GM19328 (cell line): Measurements from ENCODE around the gene LARP1B.
"Not testable (repeated sequence)": the region's sequence is repeated elsewhere in the genome, so short reads cannot be mapped to it uniquely, and the experiment has no call there.

Experiments
- ATAC-seq: cut with Tn5 transposase; IDR thresholded peaks from one replicate; pipeline ENCODE4 v1.9.1; 2021; ENCODE audit warnings: mild to moderate bottlenecking, moderate library complexity; ENCODE audit not compliant: unreplicated experiment

Gene LARP1B

DNA sequence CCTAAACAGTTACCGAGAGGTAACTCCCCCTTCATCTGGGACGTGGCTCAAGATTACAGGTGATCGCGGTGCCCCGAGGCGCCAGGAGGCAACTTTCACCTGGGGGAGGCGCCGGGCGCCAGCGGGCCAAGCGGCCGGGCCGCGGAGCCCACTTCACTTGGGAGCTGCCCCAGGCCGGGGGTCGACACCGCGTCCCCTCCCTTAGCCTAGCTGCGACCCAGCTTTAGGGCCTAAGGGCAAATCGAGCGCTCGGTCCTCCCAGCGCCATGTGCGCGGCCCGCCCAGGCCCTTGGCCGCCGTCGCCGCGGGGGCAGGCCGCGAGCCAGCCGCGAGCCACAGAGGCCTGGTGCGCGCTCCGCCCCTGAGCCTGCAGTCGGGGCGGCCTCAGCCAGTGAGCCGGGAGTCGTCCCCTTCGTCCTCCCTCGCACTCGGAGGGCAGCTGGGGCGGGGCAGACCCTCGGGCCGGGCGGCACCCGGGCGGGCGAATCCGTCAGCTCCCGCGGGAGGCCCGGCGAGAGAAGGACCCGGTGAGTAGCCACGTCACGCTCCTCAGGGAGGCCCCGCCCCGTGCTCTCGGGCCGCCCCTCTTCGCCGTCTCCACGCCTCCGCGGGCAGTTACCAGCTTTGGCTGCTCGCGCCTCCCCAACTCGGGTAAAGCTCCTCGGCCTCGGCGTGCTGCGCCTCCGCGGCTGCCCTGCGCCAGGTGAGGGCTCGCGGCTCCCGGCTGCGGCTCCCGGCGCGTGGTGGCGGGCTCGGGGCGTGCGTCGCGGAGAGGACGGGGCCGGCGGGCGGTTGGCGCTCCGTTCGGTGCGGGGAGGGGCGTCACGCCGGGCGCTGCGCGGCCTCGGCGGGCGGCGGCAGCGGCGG lies at the start of gene LARP1B:
LARP1B (plus strand) TSS at position 614 of the 867 bp plus-strand sequence. CDS start 13,640 bp downstream, outside the sequence.
- peak; percentile 90 for ATAC-seq

DNA sequence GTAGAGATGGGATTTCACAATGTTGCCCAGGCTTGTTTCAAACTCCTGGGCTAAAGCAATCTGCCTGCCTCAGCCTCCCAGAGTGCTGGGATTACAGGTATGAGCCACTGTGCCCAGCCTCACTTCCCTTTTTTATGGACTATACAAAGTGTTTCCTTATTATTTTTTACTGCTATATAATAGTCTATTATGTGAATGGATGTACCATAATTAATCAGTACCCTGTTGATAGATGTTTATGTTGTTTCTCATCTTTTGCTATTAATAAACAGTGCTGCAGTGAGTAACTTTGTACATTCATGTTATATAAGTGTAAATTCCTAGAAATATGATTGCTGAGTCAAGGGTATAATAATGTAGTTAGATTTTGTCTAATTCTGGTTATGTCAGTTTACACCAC lies 35.8 kb upstream of the LARP1B start:
- no peak for ATAC-seq

DNA sequence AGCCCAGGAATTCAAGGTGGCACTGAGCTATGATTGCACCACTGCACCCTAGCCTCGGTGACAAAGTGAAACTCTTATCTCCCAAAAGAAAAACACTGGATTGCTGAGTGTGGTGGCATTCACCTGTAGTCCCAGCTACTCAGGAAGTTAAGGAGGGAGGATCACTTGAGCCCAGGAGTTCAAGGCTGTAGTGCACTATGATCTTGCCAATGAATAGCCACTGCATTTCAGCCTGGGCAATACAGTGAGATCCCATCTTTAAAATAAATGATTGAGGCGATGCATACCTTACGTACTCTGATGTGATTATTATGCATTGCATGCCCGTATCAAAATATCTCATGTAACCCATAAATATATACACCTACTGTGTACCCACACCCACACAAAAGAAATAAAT lies 31.2 kb upstream of the LARP1B start:
- no peak for ATAC-seq

DNA sequence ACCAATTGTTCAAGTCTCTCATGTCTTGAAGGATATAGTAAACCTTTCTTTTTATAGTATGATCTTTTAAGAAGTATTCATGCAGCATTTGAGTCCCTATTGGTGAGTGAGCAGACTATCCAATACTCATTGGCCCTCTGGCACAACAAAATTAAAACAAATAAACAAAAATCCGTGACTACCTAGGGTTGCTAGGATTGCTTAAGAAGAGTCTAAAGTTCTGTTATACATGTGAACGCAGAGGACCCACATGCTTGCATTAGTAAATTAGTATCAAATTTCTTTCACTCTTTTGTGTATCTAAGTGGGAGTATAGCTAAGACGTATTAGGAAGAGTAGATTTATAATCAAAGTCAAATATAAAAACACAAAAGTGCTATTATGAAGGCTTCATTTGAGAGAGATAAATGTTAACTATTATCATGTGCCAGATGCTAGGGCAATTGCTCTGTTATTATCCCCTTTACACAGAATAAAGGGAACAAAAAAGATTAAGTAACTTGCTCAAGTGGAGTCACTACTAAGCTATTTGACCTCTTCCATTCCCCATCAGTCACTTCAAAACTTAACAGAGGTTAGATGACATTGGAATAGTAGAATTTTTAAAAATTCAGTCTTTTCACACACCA lies 29.2 kb upstream of the LARP1B start:
- ATAC-seq: no peak

DNA sequence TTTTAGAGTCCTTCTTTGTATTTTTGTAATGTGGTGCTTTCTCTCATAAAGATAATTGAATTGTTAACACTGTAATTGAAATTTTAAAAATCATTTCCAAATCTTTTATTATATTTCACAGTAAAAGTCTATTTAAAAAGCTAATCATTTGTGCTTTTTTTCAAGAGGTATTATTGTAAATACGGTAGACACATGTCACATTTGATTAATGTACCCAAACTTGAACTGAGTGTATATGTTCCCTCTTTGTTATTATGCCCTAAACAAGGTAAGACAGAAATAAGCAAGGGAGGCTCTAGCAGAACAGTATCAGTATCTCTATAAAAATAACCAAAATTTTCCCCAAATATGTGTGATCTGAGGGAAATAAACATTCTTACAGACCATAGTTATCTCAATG lies 21.5 kb upstream of the LARP1B start:
- ATAC-seq: no peak

DNA sequence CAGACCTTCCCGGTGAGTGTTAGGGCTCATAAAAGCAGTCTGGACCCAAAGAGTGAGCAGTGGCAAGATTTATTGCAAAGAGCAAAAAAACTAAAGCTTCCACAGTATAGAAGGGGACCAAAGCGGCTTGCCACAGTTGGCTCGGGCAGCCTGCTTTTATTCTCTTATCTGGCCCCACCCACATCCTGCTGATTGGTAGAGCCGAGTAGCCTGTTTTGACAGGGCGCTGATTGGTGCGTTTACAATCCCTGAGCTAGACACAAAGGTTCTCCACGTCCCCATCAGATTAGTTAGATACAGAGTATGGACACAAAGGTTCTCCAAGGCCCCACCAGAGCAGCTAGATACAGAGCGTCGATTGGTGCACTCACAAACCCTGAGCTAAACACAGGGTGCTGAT lies 14.1 kb upstream of the LARP1B start:
- ATAC-seq: not testable (repeated sequence)

DNA sequence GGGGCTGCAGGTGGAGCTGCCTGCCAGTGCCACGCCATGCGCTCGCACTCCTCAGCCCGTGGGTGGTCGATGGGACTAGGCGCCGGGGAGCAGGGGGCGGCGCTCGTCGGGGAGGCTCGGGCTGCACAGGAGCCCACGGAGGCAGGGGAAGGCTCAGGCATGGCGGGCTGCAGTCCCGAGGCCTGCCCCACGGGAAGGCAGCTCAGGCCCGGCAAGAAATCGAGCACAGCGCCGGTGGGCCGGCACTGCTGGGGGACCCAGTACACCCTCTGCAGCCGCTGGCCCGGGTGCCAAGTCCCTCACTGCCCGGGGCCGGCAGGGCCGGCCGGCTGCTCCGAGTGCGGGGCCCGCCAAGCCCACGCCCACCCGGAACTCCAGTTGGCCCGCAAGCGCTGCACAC lies 13.6 kb upstream of the LARP1B start:
- not testable (repeated sequence) for ATAC-seq

DNA sequence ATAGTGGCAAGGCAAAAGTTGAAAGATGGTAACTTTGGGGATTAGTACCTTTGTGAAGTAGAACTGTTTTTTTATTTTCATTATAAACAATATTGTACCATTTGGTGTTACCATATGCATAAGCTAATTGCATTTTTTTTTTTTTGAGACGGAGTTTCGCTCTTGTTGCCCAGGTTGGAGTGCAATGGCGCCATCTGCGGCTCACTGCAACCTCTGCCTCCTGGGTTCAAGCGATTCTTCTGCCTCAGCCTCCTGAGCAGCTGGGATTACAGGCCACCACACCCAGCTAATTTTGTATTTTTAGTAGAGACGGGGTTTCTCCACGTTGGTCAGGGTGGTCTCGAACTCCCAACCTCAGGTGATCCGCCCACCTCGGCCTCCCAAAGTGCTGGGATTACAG lies 9.9 kb upstream of the LARP1B start:
- ATAC-seq: not testable (repeated sequence)

DNA sequence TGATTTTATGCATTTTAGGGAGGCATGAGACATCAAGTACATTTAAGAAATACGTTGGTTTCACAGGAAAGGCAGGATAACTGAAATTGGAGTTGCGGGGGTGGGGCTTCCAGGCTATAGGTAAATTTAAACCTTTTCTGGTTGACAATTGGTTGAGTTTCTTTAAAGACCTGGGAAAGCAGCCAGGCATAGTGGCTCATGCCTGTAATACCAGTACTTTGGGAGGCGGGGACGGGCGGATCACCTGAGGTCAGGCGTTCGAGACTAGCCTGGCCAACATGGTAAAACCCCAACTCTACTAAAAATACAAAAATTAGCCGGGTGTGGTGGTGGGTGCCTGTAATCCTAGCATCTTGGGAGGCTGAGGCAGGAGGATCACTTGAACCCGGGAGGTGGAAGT lies 6.2 kb upstream of the LARP1B start:
- ATAC-seq: not testable (repeated sequence)

DNA sequence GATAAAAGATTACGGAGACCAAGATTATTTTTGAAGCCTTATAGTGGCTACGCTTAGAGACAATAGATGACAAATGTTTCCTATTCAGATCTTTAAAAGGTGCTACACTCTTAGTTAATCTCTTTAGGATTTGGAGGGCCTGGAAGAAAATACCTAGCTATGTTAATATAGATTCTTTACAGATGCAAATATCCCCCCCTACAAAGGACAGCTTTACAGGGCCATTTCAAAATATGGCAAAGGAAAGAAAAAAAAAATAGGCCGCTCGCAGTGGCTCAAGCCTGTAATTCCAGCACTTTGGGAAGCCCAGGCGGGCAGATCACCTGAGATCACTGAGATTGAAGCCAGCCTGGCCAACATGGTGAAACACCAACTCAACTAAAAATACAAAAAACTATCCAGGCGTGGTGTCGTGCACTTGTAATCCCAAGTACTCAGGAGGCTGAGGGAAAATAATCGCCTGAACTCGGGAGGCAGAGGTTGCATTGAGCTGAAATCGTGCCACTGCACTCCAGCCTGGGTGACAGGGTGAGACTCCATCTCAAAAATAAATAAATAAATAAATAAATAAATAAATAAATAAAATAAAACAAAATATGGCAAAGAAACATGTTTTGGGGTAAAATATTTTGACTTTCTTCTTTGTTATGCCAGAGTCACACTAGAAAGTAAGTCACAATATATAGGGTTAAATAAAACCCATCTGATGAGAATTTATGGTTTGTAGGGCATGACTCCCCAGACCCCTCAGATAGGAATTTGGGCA lies 5.5 kb upstream of the LARP1B start:
- ATAC-seq: not testable (repeated sequence)

DNA sequence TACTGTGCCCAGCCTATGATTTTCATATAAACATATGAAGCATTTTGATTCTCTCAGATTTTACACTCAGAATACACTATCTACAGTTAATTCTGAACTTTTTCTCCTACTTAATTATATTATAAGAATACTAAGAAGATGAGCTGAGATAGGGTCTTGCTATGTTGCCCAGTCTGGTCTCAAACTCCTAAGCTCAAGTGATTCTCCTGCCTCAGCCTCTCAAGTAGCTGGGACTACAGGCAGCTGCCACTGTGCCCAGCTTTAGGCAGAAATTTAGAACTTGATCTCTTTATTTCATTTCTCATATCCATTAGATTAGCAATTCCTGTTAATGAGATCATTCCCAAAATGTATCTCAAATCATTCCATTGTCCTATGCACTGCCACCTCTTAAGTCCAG lies 4.7 kb upstream of the LARP1B start:
- no peak for ATAC-seq

DNA sequence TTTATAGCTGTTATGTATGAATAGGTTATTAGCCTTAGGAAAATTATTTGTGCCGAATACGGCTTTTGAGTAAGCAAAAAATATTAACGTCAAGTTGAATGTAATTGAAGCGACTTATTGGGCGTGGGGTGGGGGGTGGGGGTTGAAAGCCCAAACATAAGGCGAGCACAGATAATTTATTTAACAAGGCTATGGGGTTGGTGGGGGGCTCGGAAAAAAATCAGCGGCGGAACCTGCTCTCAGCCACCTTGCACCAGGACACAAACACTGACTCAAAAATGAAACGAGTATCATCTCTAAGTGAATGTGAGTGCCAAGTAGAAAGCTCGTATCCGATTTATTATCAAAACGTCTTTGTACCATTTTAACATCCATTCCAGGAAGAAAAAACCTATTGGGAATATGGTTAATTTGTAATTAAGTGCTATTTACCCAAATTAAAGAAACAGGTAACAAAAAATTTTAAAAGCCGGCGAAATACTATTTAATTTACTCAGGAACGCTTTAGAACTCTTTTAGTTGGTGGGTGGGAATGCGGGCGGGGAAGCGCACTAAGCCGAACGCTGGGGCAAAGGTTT lies 902 bp upstream of the LARP1B start:
- ATAC-seq: no peak

DNA sequence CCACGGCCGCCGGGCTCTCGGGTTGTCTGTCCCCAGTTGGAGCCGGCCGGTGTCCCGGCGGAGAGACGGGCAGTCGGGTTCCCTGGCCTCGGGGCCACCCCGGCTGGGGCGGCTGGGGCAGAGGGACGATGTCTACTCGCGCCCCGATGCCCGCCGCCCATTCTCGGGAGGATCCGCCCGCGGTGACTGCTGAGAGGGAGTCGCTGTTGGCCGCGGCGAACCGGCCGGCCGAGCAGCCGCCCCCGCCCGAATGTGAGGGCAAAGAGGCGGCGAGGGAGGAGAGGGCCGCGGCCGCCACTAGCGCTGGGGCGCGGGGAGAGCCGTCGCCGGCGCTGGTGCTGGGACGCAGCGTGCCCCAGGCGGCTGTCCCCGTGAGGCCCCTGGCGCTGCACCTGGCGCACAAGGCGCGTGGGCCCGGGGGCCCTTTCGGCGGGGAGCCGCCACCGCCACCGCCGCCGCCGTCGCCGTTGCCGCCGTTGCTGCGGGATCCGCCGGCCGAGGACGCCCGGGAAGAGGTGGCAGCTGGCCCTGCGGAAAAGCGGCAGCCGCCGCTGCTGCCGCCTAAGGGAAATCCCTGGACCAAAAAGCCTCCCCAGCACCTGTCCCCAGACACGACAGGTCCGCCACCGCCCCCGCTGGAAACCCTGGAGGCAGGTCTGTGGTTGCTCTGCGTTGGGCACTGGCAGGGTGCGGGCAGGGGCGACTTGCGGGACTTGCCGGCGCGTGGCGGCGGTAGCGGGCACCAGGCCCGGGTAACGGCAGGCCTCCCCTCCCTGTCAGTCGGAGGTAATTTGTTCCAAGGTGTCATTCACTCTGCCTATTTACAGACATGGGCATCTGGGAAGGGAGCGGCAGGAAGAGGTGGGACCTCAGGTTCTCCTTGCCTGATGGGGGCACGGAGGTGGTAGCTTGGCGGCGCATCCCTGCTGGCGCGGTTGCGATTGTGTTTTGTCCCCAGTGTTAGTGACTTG lies 739 bp downstream of the LARP1B start:
- peak; percentile 34 for ATAC-seq

DNA sequence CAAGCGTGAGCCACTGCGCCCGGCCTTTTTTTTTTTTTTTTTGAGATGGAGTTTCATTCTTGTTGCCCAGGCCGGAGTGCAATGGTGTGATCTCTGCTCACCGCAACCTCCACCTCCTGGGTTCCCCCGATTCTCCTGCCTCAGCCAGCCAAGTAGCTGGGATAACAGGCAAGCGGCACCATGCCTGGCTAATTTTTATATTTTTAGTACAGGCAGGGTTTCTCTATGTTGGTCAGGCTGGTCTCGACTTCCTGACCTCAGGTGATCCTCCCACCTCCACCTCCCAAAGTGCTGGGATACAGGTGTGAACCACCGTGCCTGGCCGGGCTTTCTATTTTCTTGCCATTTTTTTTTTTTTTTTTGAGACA lies 5.3 kb downstream of the LARP1B start:
- ATAC-seq: not testable (repeated sequence)

DNA sequence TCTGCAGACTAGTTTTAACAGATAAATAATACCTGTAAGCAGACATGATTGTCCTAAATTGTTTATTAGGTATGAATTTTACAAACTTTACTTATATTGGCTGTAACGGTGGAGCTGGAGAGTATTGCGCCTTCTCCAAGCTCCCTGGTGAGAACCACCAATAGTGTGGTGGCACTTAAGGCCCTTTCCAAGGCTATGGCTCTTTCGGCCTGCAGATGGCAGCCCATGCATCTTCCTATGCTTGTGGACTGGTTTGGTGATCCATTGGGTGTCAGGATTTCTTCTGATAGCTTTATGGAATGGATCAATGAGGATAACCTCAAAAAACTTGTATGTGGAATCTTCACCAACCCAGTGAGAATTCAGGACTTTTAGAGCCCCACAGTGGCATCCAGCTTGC lies 7.8 kb downstream of the LARP1B start:
- ATAC-seq: no peak

DNA sequence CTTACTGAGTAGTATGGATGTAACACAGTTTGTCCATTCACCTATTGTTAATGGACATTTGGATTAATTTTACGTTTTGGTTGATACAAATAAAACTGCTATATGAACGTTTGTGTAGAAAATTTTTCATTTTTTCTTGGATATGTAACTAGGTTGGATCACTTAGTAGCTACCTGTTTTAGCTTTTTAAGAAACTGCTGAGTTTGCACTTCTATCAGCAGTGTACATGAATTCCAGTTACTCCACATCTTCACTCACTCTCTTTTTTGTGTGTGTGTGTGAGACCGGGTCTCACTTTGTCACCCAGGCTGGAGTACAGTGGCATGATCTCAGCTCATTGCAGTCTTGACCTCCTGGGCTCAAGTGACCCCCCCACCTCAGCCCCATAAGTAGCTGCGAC lies 15.4 kb downstream of the LARP1B start:
- no peak for ATAC-seq

DNA sequence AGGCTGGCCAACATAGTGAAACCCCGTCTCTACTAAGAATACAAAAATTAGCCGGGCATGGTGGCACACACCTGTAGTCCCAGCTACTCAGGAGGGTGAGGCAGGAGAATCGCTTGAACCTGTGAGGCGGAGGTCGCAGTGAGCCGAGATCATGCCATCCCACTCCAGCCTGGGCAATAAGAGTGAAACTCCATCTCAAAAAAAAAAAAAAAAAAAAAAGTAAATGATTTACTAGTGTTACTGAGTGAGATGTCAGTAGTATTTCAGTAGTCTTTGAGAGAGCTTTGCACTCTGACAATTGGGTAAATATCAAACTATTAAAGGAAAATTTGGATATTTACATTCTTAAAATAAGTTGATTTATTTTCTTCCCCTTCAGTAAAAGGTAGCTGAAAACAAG lies 34.2 kb downstream of the LARP1B start:
- ATAC-seq: not testable (repeated sequence)

DNA sequence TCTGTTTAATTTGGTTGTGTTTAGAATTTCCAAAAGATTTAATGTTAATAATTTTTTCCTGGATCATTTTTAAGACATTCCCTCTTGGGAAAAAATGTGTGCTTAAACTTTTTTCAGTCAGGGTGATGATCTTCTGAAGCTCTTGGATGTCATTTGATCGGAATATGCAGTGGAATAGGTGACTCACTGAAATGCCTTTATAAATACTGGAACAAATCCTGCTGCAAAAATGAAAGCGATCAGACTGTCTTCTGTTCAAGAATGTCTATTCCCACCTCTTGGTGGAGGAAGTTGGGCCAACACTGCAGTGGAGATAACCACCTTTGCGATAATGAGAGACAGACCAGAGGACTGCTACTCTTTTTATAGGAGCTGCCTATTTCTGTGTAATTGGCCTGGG lies 46.7 kb downstream of the LARP1B start:
- ATAC-seq: no peak

DNA sequence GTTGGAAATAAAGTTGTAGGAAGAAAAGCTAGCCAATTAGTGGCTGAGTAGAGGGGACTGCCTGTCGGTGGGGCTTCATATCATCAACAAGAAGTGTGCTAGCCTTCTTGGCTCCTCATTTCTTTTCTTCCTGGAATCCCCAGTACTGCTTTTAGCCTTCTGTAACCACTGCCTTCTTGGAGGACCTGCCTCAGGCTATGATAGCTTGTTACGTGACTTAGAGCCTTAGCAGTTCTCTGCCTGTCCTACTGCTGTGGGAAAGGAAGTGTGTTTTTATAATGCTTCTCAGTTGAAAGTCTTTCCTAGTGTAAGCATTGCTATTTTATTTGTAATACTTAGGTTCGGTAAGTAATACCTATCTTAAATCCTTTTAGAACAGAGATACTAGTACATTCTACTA lies 61.9 kb downstream of the LARP1B start:
- no peak for ATAC-seq

DNA sequence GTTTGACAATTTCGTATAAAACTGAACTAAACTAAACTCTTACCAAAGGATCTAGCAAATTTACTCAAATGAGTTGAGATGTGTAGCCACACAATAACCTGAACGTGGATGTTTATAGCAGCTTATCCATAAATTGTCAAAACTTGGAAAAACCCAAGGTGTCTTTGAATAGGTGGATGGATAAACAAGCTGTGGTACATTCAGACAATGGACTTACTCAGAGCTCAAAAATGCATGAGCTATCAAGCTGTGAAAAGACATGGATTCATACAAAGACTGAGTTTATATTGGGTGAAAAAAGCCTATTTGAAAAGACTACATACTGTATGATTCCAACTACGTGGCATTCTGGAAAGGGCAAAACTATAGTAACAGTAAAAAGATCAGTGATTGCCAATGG lies 69.5 kb downstream of the LARP1B start:
- ATAC-seq: no peak
